HG03045 (cell line): ENCODE results near the gene TSPOAP1.
"Not testable (repeated sequence)": the region's sequence is repeated elsewhere in the genome, so short reads cannot be mapped to it uniquely, and the experiment has no call there.

Experiments
- ATAC-seq: cut with Tn5 transposase; IDR thresholded peaks from one replicate; pipeline ENCODE4 v1.9.1; 2021; ENCODE audit warnings: mild to moderate bottlenecking, moderate library complexity; ENCODE audit not compliant: unreplicated experiment

The TSPOAP1 gene

DNA sequence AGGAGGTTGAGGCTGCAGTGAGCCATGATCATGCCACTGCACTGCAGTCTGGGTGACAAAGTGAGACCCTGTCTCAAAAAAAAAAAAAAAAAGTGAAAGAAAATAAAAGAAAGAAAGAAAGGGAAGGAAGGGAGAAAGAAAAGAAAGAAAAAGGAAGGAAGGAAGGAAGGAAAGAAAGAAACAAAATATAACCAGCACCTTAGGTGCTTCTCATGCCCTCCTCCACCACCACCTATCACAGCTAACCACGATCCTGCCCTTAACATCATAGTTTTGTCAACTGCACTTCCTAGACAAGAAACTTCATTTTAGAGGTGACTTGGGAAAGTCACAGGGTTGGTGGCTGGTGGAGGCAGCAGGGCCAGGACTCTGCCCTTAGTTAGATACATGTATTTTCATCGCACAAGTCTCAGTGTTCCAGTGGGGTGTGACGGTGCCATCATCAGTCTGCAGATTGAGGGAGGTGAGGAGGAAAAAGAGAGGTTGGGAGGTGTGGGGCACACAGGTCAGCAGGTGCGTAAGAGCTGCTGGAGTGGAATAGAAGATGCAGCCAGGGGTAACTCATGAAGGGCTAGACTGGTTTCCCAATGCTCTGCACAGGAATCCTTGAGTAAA lies 13.4 kb upstream of the TSPOAP1 start:
- ATAC-seq: no peak

DNA sequence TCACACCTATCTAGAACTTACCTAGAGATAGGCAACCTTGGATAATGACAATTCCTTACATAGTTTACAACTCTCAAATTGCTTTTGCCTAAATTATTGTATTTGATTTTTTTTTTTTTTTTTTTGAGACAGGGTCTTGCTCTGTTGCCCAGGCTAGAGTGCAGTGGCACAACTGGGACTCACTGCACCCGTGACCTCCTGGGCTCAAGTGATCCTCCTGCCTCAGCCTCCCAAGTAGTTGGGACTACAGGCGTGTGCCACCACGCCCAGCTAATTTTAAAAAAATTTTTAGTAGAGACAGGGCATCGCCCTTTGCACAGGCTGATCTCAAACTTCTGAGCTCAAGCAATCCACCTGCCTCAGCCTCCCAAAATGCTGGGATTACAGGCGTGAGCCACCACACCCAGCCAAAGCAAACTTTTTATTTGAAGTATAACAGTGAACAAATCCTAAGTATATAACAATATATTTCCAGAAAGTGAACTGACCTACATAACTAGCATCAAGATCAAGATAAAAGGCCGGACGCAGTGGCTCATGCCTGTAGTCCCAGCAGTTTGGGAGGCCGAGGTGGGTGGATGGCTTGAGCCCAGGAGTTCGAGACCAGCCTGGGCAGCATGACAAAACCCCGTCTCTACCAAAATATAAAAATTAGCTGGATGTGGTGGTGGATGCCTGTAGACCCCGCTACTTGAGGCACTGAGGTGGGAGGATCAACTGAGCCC lies 12.7 kb upstream of the TSPOAP1 start:
- ATAC-seq: not testable (repeated sequence)

DNA sequence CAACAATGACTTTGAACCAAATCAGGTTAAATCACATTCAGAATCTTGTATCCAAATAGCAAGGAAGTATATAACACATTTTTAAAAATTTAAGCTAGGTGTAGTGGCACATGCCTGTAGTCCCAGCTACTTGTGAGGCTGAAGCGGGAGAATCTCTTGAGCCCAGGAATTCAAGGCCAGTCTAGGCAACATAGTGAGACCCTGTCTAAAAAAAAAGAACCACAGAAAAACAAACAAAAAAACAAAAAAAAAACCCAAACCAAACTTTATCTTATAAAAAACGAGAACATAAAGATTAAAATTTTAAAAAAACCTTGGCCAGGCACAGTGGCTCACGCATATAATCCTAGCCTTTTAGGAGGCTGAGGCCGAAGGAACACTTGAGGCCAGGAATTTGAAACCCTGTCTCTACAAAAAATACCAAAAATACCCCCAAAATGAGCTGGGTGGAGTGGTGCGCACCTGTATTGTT lies 11.8 kb upstream of the TSPOAP1 start:
- no peak for ATAC-seq

DNA sequence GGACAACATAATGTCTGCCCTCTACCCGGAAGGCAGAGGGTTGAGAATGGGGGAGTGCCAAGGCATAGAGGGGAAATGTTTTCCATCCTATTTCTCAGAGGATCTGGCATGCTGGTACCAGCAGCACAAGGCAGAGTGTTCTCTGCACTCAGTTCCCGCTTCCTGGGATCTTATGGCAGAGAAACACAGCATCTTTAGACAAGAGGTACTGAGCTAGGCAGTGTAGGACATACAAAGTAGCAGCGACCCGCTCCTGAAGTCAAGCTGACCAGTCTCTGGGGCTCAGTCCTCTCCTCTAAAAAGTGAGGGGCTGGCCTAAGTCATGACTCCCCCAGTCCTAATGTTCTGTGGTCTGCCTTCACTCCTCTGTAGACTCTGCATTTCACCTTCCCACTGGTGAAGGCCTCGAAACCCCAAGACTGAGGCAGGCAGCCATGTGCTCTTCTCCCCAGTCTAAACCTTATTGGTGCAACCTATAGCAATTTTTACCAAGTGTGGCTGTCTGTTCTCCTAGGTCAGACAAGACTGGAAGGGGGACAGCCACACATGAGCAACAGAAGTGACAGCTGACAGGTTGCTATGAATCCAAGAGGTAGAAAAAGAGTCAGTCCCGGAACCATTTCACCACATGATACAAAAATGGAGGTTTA lies 11.3 kb upstream of the TSPOAP1 start:
- ATAC-seq: no peak

DNA sequence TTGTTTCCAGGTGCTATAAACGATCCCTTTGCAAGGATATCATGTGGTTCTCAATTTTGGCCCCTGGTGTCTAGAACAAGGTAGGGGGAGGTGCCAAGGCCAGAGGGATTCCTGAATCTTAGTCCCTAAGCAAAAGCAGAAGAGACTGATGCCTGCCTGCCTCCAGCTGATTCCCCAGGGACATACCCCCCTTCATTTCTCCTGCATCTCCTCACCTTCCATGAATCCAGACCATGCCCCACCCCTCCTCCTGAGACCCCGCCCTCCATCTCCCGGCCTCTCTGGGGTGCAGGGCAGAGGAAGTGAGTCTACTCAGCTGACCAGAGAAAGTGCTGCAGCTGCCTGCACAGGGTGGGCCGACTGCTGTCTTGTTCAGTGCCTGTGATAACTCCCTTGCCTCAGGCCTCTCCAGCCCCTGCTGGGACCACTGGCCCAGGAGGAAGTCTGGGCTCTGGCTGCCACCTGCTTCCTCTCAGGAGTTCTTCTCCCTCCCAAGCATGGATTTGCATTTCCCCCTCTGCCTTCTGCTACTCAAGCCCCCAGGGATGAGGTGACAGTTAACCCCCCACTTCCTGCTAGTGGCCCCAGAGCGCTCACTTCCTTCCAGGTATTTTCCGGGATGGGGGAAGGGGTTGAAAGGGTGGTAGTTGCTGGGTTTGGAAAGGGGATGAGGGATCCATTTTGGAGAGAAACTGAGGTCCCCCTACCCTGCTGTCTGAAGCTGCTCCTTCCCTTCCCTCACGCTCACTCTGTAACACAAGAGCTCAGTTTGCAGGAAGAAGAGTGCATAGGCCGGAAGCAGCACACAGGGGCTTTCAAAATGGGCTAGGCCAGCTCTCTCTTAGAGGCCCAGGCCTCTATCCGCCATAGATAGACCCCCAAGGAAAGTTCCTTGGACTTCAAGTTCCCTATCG lies 10.5 kb upstream of the TSPOAP1 start:
- peak; percentile 30 for ATAC-seq

DNA sequence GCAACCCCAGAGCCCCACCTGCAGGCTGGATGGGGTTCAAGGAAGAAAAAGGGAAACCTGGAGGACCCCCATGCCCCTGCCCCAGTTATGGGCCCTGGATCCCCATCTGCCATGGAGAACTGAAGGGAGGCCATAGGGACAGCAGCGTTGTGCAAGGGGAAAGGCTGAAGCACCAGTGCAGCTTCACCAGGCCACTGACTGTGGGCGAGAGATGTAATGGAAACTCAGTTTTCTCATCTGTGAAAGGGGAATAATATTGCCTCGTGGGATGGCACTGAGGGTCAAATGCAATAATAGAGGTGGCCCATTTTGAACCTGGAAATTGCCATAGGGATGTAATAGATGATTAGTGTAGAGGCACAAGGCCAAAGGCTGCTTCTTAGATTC lies 9.9 kb upstream of the TSPOAP1 start:
- no peak for ATAC-seq

DNA sequence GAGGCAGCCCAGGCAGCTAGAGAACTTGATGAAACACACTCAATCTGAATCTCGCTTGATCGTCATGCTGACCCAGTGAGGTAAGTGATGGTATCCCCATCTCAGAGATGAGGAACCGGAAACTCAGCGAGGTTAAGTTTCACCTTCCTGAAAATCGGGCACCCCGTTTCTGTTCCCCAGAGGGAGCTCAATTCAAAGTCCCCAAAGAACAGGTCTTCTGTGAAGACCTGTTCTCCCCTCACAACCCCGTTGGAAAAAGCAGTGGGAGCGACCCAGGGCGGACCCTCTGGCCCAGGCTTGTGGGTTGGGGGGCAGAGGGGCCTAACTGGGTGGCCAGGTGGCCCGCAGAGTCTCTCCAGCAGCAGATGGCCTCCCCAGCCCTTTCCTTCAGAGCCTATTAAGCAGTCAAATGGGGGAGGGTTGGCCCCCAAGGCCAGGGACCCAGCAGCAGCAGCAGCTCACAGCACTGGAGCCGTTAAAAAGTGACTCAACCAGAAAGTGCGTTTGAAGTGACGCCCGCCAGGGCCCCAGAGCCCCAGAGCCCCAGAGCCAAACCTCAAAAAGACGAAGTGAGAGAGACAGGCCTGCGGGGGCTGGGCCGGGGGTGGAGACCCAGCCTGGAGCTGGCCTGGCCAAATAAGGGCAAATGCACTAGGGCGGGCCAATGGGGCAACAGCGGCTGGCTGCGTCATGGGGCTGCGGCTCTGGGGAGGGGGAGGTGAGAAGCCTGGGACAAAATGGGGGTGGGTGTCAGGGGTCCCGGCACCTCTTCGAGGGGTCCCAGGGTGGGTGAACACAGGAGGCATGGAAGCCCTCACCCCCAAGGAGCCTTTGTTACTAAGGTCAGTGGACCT lies 9.2 kb upstream of the TSPOAP1 start:
- ATAC-seq: peak; percentile 68

DNA sequence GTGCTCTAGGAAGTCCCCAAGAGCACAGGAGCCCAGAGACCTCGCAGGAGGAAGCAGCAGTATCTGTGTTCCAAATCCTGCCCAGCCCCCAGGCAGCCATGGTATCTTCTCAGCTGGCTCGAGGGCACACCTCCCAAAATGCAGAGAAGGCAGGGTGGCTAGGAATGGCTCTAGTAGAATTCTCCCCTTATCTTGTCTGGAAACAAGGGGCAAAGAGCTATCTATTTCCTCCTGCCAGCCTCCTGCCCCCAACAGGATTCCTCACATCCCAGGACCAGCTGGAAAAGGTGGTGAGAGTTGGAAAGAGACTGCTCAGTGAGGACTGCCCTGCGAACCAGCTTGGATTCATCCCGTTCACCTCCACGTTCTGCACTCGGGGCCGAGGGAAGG lies 8.6 kb upstream of the TSPOAP1 start:
- no peak for ATAC-seq

DNA sequence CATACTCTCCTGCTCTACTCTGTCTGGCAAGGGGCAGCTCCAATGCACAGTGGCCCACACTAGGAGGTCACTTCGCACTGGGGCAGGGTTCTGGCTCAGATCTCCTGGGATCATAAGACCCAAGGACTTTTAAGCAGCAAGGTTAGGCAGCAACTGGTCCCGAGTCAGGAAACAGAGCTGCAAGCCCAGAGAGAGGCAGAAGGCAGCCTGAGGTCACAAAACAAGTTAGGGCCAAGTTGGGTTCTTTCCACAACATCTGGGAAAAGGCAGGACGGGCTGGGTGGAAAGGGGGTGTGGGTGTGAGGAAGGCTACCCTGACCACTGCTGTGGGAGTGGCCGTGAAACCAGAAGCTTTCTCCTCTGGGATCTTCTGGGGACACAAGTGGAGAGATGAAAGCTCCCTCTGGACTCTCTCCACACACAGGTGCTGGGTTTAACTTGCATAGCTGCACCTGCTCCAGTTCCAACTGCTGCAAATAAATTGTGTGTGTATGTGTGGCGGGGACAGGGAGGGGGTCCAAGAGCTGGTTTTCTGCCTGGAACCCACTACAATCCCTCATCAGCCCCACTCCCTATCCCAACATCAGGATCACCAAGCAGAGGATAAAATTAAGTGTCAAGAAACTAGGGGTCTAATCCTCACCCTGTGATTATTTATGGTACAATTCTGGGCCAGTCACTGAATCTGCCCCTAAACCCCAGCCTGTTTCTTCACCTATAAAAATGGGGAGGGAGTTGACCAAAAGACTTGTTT lies 8.0 kb upstream of the TSPOAP1 start:
- ATAC-seq: no peak

DNA sequence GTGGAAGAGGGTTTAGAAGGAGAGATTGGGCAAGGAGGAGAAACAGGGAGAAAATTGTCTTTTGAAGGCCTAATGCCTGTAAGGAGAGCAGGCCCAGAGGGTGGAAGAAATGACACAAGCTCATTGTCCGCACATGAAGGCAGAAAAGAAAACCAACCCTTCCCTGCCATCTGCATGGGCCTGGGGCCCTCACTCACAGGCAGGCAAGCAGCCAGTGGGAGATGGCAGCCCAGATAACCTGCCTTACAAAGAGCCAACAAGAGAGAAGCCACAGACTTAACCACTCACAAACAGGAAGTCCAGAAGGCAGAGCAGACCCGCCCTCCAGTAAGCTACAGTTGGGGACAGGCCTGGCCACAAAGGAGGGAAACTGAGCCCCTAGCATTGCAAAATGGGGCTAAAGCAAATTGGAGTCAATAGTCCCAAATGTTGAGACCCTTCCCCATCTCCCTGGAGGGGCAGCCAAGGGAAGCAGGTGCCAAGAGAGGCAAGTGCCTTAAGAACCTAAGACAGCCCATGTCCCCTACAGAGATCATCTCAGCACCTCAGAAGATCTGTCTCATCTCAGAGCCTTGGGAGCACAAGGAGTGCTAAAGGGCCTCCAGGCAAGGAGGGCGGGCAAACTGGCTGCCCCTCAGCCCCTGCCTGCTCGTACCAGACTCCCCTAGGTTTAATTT lies 7.3 kb upstream of the TSPOAP1 start:
- no peak for ATAC-seq

DNA sequence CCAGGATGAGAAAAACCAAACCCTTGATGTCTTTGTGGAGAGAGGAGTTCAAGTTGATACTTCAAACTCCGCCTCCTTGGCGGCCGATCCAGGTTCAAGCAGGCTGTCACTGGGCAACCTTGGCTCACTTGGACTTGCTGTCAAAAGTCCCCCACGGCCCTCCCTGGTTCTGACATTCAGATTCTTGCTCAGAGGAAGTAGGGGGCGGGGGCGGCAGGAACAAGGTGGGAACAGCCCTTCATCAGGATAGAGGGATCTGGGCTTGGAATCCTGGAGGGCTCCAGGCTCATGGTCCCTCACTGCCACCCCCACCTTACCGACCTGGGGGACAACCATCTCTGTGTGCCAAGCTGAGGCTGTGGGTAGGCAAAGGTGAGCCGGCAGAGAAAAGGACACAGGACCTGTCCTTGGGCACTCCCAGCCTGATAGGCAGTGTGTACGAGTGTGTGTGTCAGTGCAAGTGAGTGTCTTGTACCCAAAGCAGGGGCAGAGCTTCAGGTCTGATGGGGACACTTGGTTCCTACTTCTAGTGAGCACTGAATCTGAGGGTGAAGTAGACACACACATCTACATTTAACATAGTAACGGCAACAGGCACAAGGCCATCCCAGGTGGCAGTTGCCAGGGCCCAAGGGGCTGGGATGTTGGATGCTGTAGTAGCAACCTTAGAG lies 6.6 kb upstream of the TSPOAP1 start:
- ATAC-seq: no peak

DNA sequence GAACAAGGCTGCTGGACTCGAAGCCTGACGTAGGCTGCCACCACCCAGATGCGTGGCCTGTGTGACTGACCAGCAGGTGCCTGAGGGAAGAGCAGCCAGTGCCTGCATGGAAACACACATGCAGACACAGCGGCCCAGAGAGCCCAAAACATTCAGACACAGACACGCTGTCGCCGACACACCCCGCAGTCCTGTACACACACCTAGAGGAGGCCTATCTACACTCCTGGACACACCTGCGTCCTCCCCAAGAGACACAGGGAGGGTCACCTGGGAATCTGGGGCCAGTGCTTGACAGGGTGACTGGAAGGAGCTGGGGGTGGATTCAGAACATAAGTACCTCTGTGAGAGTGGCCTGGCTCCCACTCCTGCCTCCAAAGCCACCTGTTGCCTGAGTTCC lies 6.1 kb upstream of the TSPOAP1 start:
- ATAC-seq: no peak

DNA sequence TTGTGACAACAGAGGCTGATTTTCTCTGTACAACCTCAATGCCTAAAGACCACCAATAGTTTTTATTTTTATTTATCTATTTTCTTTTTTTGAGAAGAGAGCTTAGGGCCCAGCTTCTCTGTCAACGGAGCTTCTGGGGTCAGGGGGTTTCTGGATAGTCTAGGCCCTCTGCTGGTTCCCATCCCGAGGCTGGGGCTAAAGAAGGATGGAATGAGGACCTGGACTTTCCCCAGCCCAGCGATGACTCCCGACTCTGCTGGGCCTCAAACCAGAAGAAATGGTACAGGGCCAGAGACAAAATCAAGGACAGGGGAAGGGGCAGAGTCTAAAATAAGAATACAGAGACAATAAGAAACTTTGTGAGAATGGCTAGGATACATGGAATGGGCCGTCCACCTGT lies 5.7 kb upstream of the TSPOAP1 start:
- ATAC-seq: no peak

DNA sequence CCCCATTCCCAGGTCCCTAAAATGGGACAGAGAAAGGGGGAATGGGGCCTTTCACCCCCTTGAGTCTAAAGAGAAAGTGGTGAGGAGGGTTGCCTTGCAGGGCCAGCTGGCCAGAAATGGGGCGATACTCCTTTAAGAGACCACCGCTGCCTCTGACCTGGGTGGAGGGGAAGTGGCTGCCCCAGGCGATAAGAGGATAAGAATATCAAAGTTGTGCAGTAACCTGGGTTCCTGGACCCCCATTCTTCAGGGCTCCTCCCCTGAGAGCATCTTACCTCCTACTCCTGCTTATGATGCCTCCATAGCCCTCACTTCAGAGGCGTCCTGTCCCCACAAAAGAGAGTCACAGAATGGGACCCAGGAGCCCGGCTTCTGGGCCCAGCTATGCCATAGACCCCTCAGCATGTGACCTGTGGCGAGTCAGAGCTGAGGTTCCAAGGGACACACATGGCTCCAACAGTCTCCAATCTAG lies 5.2 kb upstream of the TSPOAP1 start:
- ATAC-seq: no peak

DNA sequence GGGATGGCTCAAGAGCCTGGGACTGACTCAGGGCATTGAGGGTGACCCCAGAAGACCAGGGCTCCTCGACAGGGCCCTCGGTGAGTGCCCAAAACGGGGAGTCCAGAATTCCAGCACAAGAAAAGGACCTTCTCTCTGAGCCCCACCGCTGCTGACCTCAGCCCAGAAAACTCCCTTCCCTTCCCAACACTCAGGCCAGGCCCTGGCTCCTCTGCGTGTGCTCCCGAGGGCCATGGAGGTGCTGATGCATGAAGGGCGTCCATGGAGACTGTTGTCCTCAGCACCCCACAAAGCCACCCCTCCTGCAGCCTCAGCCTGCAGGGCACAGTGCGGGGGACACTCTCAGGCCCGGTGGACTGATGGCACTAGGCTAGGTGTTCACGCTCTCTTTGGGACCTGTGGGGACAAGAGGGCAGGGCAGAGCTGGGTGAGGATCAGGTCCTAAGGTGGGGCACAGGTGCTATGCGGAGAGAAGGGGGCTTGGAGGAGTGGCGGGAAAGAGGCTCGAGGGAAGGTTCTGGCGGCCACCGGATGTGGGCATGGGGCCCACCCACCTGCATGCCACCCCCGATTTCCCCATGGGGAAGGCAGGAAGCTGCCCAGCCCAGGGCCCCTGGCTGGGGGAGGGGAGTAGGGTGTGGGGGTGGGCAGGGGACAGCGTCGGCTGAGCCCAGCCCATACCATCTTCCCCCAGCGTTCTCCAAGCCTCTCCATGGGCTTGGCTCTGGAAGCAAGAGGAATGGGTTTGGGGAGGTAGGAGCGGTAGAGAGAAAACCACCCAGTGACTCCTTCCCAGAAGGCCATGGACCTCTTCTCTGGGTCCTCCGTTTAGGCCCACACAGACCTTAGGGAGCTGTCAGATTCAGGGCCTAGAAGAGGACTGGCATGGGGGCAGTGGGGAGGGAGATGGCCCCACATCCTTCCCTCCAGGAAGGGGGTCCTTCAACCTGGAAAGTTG lies 4.5 kb upstream of the TSPOAP1 start:
- ATAC-seq: no peak

DNA sequence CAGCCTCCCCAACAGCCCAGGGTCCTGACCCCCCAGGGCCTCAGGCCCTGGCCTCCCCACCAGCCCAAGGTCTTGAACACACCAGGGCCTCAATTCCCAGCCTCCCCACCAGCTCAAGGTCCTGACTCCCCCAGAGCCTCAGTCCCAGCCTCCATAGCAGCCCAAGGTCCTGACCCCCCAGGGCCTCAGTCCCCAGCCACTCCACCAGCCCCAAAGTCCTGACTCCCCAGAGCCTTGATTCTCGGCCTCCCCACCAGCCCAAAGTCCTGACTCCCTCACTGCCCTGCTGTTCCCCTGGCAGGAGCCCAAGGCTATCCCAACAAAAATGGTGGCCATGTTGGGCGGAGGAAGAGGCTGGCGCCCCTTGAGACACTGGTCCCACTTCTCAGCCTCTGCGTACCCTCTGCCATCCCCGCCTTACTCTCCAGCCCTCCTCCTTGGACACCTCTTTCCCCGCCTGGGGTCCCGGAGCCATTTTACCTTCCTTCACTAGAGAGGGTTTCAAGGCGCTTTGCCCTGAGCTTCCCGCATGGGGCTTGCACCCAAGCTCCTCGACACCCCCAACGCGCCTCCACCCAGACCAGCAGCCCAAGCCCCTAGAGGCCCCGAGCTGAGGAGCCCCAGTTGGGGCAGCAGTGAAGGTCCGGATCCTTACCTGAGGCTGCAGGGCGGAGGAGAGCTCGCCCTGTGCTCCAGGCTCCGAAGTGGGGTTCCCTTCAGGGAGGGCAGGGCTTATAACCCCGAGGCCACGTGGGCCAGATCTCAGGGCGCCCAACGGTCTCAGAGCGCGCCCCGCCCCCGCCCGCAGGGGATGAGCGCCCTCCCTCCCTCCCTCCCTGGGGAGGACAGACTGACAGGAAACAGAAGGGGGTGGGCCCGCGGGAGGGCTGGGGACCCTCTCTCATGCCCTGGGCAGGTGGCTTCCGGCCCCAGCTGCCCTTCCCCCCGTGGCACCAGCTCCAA lies 3.5 kb upstream of the TSPOAP1 start:
- peak; percentile 27 for ATAC-seq
